Spleen (tissue), 7 donors: Measurements from ENCODE around the gene ACOT12.

ENCODE experiments used
- POLR2A ChIP-seq, 3 donors: fragments of 450-650 bp; IDR thresholded peaks; one replicate each; pipeline ENCODE4 v1.5.1; 2017; ENCODE audit warnings: antibody characterized with exemption in 3 of 3, mild to moderate bottlenecking in 1 of 3
- TF ChIP-seq, protein P1 (sequence below), 11 experiments: fragments of 200-600 bp in 7 of 11; fragments of 450-650 bp in 4 of 11; sonication (generic) in 4 of 11; IDR thresholded peaks in 8 of 11; conservative IDR thresholded peaks in 3 of 11; 1 replicate in 7 of 11; 2 replicates in 4 of 11; pipeline versions ENCODE4 v1.4.0 to v1.8.0; 2016 to 2021; ENCODE audit warnings: antibody characterized with exemption in 11 of 11, inconsistent platforms in 4 of 11, mild to moderate bottlenecking in 1 of 11
- donor health status: DM: no; HTN: no; CAD: no; lungs with moderate emphysema.
- donor health status: DM: no; HTN: no; CAD: no.
- donor health status: DM: no; HTN: no; CAD: no.

DNA sequence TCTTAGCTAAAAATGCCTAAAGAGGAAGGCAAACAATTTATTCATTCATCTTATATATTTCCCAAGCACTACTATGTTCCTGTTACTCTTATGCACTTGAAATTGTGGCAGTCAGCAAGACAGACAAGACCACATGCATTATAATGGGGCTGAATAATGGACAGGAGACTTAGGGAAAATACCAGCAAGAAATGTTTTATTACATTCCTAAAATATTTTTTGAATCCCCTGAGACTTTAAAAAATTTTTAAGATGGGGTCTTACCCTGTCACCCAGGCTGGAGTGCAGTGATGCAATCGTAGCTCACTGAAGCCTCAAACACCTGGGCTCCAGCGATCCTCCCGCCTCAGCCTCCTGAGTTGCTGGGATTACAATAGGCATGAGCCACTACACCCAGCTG, 79.4 kb downstream of the ACOT12 start:
- TF ChIP-seq, protein P1, sequence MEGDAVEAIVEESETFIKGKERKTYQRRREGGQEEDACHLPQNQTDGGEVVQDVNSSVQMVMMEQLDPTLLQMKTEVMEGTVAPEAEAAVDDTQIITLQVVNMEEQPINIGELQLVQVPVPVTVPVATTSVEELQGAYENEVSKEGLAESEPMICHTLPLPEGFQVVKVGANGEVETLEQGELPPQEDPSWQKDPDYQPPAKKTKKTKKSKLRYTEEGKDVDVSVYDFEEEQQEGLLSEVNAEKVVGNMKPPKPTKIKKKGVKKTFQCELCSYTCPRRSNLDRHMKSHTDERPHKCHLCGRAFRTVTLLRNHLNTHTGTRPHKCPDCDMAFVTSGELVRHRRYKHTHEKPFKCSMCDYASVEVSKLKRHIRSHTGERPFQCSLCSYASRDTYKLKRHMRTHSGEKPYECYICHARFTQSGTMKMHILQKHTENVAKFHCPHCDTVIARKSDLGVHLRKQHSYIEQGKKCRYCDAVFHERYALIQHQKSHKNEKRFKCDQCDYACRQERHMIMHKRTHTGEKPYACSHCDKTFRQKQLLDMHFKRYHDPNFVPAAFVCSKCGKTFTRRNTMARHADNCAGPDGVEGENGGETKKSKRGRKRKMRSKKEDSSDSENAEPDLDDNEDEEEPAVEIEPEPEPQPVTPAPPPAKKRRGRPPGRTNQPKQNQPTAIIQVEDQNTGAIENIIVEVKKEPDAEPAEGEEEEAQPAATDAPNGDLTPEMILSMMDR (IDR thresholded peaks at IDR 0.05 in 8 of 11, conservative IDR thresholded peaks at IDR 0.05 in 3 of 11): no peak
- TF ChIP-seq POLR2A (IDR thresholded peaks at IDR 0.05): no peak
